KMS-11 (cell line): ENCODE data around the gene ZNF23.

Source experiments
- H2AFZ ChIP-seq: fragments of 200-600 bp; sonication (generic); 2 replicates; pipeline ENCODE4 v1.6.1; 2016; ENCODE audit warnings: antibody characterized with exemption, mixed run types, low read depth
- H3K27ac ChIP-seq: fragments of 200-600 bp; sonication (generic); 2 replicates; pipeline ENCODE4 v1.6.1; 2016; ENCODE audit warnings: mild to moderate bottlenecking, mixed run types
- H3K27me3 ChIP-seq: fragments of 200-600 bp; sonication (generic); 2 replicates; pipeline ENCODE4 v1.6.1; 2017; ENCODE audit warnings: mild to moderate bottlenecking, low read depth, mixed run types, moderate library complexity; ENCODE audit not compliant: insufficient read depth
- H3K36me3 ChIP-seq: fragments of 200-600 bp; sonication (generic); 2 replicates; pipeline ENCODE4 v1.6.1; 2017; ENCODE audit warnings: mild to moderate bottlenecking, mixed run types; ENCODE audit not compliant: insufficient read depth
- H3K4me1 ChIP-seq: fragments of 200-600 bp; sonication (generic); 2 replicates; pipeline ENCODE4 v1.6.1; 2016; ENCODE audit warnings: mild to moderate bottlenecking, low read depth, mixed run types; ENCODE audit not compliant: poor library complexity, severe bottlenecking
- H3K4me2 ChIP-seq: fragments of 200-600 bp; sonication (generic); 2 replicates; pipeline ENCODE4 v1.7.0; 2016; ENCODE audit warnings: mild to moderate bottlenecking, mixed run types
- H3K4me3 ChIP-seq: fragments of 200-600 bp; sonication (generic); IDR thresholded peaks from 2 replicates; pipeline ENCODE4 v1.6.1; 2017; ENCODE audit warnings: low read depth, low read length, mixed read lengths; ENCODE audit not compliant: insufficient read depth
- H3K79me2 ChIP-seq: fragments of 200-600 bp; sonication (generic); 2 replicates; pipeline ENCODE4 v1.6.1; 2016; ENCODE audit warnings: low read depth, mixed run types; ENCODE audit not compliant: insufficient read depth
- H3K9ac ChIP-seq: fragments of 200-600 bp; sonication (generic); 2 replicates; pipeline ENCODE4 v1.6.1; 2016; ENCODE audit warnings: mild to moderate bottlenecking, mixed run types
- H4K20me1 ChIP-seq: fragments of 200-600 bp; sonication (generic); 2 replicates; pipeline ENCODE4 v1.6.1; 2016; ENCODE audit warnings: mild to moderate bottlenecking, mixed run types; ENCODE audit not compliant: insufficient read depth
- CTCF ChIP-seq: fragments of 200-600 bp; sonication (generic); conservative IDR thresholded peaks from 2 replicates; pipeline ENCODE4 v1.6.1; 2017; ENCODE audit warnings: low read depth, mild to moderate bottlenecking, antibody characterized with exemption, low read length, moderate library complexity, mixed read lengths

ZNF23 gene

GRCh38 chr16:71426069-71426879 is 35.8 kb downstream of the ZNF23 start:
- Histone ChIP-seq H3K27ac (no peak overlapping the region), H3K4me1 (no peaks in the 10 kb centered on the region), H3K4me2 (no peak overlapping the region), H2AFZ (no peak overlapping the region), H4K20me1 (no peaks in the 10 kb centered on the region), H3K4me3 (no peak overlapping the region), H3K36me3 (no peaks in the 10 kb centered on the region), H3K27me3 (no peaks in the 10 kb centered on the region), H3K9ac (no peak overlapping the region), H3K79me2 (no peaks in the 10 kb centered on the region)
- no peak for TF ChIP-seq CTCF

GRCh38 chr16:71425746-71426068 is 36.3 kb downstream of the ZNF23 start:
- no peaks in the 10 kb centered on the region for H4K20me1 ChIP-seq
- no peaks in the 10 kb centered on the region for H3K4me1 ChIP-seq
- no peak overlapping the region for H3K4me2 ChIP-seq
- no peaks in the 10 kb centered on the region for H3K27me3 ChIP-seq
- no peak overlapping the region for H3K9ac ChIP-seq
- no peaks in the 10 kb centered on the region for H3K36me3 ChIP-seq
- H3K79me2 ChIP-seq = no peaks in the 10 kb centered on the region
- no peak overlapping the region for H3K4me3 ChIP-seq
- no peak overlapping the region for H2AFZ ChIP-seq
- no peak for TF ChIP-seq CTCF
- H3K27ac ChIP-seq = no peak overlapping the region

- Histone ChIP-seq H3K4me1 (no peaks in the 10 kb centered on the region), H3K36me3 (no peaks in the 10 kb centered on the region), H3K79me2 (no peaks in the 10 kb centered on the region), H3K27me3 (no peaks in the 10 kb centered on the region), H2AFZ (no peak overlapping the region), H3K27ac (no peak overlapping the region), H3K4me3 (no peak overlapping the region), H3K4me2 (no peak overlapping the region), H4K20me1 (no peaks in the 10 kb centered on the region), H3K9ac (no peak overlapping the region)
- no peak for TF ChIP-seq CTCF
Observed at GRCh38 chr16:71424626-71425025, 37.4 kb downstream of the ZNF23 start.

DNA sequence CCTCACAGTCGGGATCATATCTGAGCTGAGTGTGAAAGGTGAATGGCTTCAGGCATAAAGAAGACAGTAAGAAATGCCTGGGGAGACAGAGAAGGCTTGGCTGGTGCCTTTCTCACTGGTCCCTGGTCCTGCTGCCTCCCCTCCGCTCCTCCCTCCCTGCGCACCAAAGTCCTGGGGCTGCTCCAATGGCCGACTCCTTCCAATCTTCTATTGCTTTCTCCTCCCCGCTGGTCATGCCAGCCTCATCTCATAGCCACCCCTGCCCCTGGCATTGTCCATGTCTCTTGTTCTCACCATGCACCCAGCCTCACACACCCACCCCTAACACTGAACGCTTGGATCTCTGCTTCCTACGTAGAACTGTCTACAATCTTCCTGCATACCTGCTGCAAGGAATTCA is 38.2 kb downstream of the ZNF23 start:
- H3K9ac ChIP-seq = no peak overlapping the region
- no peaks in the 10 kb centered on the region for H3K4me1 ChIP-seq
- H3K79me2 ChIP-seq = no peaks in the 10 kb centered on the region
- H3K4me2 ChIP-seq = no peak overlapping the region
- no peak overlapping the region for H2AFZ ChIP-seq
- no peak overlapping the region for H3K27ac ChIP-seq
- no peaks in the 10 kb centered on the region for H3K27me3 ChIP-seq
- H4K20me1 ChIP-seq = no peaks in the 10 kb centered on the region
- no peaks in the 10 kb centered on the region for H3K36me3 ChIP-seq
- H3K4me3 ChIP-seq = no peak overlapping the region
- no peak for TF ChIP-seq CTCF
